Activated CD4-positive, alpha-beta T cell treated with anti-CD3 and anti-CD28 coated beads for 1 hour (primary cell): Measurements from ENCODE around the gene JAZF1.

Experiments used
- DNase-seq: peaks from one replicate; pipeline ENCODE4 v3.0.0-alpha.2; 2020

JAZF1 gene

GRCh38 chr7:28132959-28133870 is 47.4 kb downstream of the JAZF1 start:
- DNase-seq: no peak

GRCh38 chr7:28130277-28130676 is 50.3 kb downstream of the JAZF1 start:
- no peak for DNase-seq

DNA sequence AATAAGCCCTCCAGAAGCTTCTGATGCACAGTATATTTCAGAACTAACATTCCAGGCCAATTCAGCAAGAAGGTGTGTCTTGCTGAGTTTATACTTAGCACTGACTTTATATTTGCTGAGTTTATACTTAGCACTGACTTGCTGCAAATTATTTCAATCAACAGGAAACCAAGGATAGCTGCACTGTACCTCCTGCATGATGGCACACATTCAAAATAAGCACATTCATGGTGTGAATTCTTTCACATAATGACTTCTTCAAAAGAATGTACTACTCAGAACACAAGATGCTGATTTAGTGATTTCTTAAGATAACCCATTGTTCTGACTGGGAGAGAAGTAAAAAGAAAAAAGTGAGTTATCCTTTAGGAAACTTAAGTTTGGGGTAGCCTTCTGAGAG is 52.0 kb downstream of the JAZF1 start:
- DNase-seq: no peak

- no peak for DNase-seq
These were observed 54.1 kb downstream of the JAZF1 start for GRCh38 chr7:28126410-28127041.

GRCh38 chr7:28125431-28126409 is 54.9 kb downstream of the JAZF1 start:
- no peak for DNase-seq

DNA sequence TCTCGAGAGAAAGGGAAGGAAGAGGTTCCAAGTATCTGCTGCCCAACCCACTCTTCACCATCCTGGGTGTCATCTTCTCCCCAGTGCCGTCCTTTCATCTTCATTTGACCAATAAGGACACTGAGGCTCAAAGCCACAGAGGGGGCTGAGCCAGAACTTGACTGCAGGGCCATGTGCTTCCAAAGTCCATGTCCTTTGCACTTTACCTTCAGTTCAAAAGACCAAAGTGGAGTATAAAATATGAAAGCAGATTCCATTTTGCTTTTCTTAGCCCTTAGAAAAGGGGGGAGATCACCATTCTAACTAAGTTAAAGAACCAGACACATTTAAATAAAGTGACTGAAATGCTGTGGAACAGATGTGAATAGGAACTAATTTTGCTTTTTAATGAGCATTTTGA is 56.2 kb downstream of the JAZF1 start:
- DNase-seq: no peak

DNA sequence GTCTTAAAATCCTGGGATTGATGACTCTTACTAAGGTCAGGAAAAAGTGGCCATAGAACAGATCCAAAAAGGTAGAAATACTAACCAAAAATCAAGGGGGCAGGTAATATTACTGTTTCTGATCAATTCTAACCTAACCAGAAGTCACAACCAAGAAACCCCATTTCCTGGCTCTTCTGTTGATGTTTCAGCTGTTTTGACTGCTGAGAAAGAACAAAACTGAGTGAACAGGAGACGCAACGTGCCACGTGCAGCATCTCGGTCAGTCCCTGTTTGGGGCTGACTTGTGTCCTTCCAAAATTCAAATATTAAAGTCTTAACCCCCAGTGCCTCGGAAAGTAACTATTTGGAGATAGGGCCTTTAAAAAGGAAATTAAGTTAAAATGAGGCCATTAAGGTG is 56.8 kb downstream of the JAZF1 start:
- no peak for DNase-seq

GRCh38 chr7:28121496-28121895 is 59.1 kb downstream of the JAZF1 start:
- DNase-seq: no peak

DNA sequence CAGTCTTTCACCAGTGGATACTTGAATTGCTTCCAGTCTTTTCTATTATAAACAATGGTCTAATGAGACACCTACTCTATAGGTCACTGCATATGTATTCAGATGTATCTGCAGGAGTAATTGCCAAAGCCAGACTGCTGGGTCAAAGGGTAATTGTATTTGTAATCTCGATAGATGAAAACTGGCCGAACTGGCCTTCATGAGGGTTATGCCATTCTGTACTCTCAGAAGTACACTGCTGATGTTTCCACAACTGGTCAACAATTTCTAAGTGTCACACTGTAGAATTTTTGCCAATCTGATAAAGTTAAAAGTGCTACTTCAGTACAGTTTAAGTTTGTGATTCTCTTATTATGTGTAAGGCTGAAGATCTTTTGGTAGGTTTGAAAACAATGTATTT is 64.6 kb downstream of the JAZF1 start:
- no peak for DNase-seq

- no peak for DNase-seq
These were observed 65.3 kb downstream of the JAZF1 start for GRCh38 chr7:28115261-28115660.

DNA sequence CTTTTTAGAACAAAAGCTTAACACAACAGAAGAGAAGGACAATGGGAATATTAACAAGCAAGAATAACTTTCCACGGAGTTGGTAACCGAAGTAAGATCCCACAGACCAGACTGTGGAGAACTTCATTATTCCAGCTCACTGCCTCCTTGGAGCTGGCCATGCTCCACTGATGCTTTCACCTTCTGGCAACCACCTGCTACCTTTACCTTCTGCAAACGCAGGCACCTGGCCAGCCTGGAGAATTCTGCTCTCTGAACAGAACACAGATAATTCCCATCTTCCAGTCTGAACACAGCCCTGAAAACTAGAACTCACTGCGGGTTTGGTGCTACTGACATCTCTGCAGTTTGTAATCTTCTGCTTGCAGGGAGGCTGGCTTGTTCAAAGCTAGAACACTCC is 66.5 kb downstream of the JAZF1 start:
- no peak for DNase-seq

GRCh38 chr7:28112883-28113540 is 67.6 kb downstream of the JAZF1 start:
- DNase-seq: no peak

DNA sequence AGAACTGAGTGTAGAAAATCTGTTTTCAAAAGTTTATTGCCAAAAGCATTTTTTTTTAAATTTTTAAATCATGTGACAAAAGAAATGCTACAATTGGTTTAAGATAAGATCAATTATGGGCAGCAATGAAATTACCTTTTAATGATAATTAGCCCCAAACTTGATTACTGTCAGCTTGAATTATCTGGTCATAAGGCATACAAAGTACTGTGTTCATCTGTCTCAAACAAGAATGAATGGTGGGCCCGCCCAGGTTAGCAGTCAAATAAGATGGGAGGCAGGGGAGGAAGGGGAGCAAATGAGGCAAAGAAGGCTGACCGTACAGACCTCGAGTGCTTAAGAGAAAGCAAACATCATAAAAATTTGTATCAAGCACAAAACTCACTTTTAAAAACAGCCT is 68.1 kb downstream of the JAZF1 start:
- no peak for DNase-seq

DNA sequence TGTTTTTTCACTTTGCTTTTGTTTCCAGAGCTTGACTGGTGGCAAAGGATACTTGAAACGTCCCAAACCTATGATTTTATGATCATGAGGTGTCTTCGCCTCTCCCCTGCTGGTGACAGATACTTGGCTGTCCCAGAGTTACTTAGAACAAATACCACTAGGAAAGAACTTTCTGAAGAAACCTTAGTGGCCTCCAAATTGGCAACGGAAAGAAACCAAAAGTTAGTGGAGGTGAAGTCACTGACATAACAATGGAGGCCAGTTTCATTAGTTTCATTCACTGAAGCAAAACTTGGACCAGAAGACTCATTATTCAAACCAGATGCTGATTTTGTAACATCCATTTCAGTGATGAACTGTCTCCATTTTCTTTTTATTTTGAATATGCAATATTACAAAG is 68.6 kb downstream of the JAZF1 start:
- no peak for DNase-seq

DNA sequence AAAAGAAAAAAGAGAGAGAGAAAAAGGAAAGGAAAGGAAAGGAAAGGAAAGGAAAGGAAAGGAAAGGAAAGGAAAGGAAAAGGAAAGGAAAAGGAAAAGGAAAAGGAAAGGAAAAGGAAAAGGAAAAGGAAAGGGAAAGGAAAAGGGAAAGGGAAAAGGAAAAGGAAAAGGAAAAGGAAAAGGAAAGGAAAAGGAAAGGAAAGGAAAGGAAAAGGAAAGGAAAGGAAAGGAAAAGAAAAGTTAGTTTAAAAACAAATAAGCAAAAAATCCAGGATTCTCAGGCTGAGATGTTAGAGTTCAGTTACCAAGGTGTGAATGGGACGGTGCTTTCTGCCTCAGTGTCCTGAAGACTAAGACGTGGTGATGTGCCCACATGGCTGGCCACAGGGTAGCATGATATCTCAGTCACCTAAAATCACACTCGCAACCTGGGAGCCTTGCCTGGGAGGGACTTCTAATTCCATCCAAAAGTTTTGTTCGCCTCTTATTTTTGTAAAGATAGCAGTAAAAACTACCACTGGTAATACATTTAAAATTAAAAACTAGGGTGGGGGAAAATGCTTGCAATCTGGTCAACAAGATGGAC is 70.1 kb downstream of the JAZF1 start:
- no peak for DNase-seq

DNA sequence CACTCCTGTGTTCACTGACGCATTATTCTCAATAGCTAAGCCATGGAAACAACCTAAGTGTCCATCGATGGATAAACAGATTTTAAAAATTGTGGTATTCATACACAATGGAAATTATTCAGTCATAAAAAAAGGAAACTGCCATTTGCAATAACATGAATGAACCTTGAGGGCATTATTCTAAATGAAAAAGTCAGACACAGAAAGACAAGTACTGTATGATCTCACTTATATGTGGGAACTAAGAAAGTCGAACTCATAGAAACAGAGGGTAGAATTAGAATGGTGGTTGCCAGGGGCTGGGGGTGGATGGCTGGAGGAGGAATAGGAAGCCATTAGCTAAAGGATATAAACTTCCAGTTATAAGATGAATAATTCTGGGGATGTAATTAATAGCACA is 71.8 kb downstream of the JAZF1 start:
- DNase-seq: no peak

GRCh38 chr7:28107960-28108359 is 72.6 kb downstream of the JAZF1 start:
- DNase-seq: no peak

- DNase-seq: no peak
These were observed 74.2 kb downstream of the JAZF1 start for GRCh38 chr7:28106321-28106829.

DNA sequence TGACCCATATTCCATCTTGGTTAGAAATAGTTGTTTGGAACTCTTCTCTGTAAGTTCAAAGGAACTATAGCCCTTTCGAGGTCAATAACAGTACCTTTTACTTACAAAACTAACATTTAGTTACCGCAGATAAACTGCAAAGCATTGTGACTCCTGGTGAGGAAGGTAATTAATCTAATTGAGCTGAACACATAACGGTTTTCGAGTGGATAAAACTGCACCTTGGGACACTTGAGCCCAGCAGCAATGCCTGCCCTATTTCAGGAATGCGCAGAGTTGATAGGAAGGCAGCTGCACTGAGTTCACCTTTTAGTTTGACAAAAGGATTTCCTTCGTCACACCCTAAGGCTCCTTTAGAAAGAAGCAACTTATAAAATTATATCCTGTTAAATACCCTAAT is 75.4 kb downstream of the JAZF1 start:
- no peak for DNase-seq

DNA sequence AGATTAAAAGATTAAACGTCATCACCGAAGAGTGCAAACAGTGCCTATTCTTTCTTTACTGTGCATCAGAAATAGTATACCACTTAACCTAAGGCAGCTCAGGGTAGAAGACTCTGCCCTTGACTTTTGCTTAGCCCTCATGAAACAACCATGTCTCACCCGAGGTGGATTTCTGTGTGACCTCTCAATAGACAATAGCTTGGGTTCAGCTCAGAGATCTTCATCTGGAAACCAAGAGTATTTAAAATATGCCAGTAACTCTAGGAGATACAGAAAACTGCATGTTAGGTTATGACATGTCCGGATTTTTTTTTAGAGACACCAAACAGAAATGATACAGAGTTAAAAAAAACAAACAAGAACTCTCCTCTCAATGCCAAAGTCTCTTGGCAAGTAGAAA is 75.8 kb downstream of the JAZF1 start:
- no peak for DNase-seq

GRCh38 chr7:28104041-28104541 is 76.5 kb downstream of the JAZF1 start:
- DNase-seq: no peak

DNA sequence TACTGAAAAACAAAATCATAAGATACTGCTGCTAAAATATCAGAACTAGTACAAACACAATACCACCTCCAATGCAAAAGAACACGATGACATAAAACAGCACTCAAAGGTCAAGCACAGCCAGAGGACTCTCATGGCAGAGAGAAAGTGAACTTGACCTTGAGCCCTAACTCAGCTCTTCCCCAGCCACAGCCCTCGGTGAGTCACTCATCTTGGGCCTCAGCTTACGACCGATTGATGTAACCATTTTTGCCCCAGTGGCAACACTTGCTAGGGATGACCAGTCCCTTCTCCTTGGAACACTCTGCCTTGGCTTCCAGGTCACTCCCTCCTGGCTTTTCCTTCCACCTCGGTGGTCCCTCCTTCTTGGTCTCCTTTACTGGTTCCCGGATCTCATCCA is 77.8 kb downstream of the JAZF1 start:
- DNase-seq: no peak
